HepG2 (cell line): Measurements from ENCODE around the gene PDE5A.

Source experiments
- DPF2 ChIP-seq: sonication (generic); formaldehyde crosslinking; IDR thresholded peaks from 2 replicates; pipeline ENCODE4 v1.4.0; 2020; ENCODE audit warnings: mild to moderate bottlenecking, low read depth, missing genetic modification reagents, borderline replicate concordance
- JUND ChIP-seq: sonication (generic); formaldehyde crosslinking; IDR thresholded peaks from 2 replicates; pipeline ENCODE4 v1.8.0; 2022; ENCODE audit warnings: mild to moderate bottlenecking, missing genetic modification reagents
- RBM39 ChIP-seq: fragments of 200-400 bp; formaldehyde crosslinking; IDR thresholded peaks from one replicate; pipeline ENCODE4 v1.6.1; 2018; ENCODE audit warnings: antibody characterized with exemption, mild to moderate bottlenecking, low read depth, low read length; ENCODE audit not compliant: poor library complexity, severe bottlenecking
- TF ChIP-seq, protein P1 (sequence below), 2 experiments: sonication (generic) in 1 of 2; formaldehyde crosslinking in 1 of 2; IDR thresholded peaks; 2 replicates each; pipeline versions ENCODE4 v1.5.1 to v1.6.1; 2011 to 2020; ENCODE audit warnings: borderline replicate concordance in 1 of 2, low read depth in 1 of 2, low read length in 1 of 2, mild to moderate bottlenecking in 1 of 2, missing genetic modification reagents in 1 of 2, moderate library complexity in 1 of 2
- TF ChIP-seq, protein P2 (sequence below): IDR thresholded peaks from 2 replicates; pipeline ENCODE4 v1.6.1; 2012; ENCODE audit warnings: inconsistent platforms

DNA sequence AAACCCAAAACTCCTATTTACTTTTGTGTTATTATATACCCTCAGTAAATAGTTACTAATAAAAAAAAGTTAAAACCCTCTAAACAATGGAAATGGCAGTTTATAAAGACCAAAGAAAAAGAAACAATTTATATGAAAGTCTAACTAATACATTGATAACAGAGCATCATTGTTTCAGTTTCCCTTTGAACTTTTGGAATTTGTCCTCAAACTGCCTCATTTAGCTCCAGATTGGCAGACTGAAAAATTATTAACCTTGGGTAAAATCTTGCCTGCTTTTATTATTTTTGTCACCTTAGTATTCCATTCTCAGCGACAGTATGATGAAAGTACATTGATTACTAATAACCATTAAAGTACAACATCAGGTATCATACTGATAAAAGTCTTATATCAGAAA is 124.0 kb downstream of the PDE5A start:
- TF ChIP-seq JUND (CRISPR knock-in tag) (no peak), RBM39 (no peak), DPF2 (CRISPR knock-in tag) (no peak)
- TF ChIP-seq, protein P1, sequence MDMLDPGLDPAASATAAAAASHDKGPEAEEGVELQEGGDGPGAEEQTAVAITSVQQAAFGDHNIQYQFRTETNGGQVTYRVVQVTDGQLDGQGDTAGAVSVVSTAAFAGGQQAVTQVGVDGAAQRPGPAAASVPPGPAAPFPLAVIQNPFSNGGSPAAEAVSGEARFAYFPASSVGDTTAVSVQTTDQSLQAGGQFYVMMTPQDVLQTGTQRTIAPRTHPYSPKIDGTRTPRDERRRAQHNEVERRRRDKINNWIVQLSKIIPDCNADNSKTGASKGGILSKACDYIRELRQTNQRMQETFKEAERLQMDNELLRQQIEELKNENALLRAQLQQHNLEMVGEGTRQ (IDR thresholded peaks at IDR 0.05; ENCODE audit: low read depth, low read length): no peak
- TF ChIP-seq, protein P1 (CRISPR knock-in tag; IDR thresholded peaks at IDR 0.05; ENCODE audit: borderline replicate concordance): no peak
- TF ChIP-seq, protein P2, sequence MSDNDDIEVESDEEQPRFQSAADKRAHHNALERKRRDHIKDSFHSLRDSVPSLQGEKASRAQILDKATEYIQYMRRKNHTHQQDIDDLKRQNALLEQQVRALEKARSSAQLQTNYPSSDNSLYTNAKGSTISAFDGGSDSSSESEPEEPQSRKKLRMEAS: no peak
